Spleen (tissue), 7 donors: ENCODE results near the gene ZDHHC11.
"Not testable (repeated sequence)": the region's sequence is repeated elsewhere in the genome, so short reads cannot be mapped to it uniquely, and the experiment has no call there.

Source experiments
- POLR2A ChIP-seq, 3 donors: fragments of 450-650 bp; IDR thresholded peaks; one replicate each; pipeline ENCODE4 v1.5.1; 2017; ENCODE audit warnings: antibody characterized with exemption in 3 of 3, mild to moderate bottlenecking in 1 of 3
- POLR2AphosphoS5 ChIP-seq, 3 donors: sonication (generic); formaldehyde crosslinking; IDR thresholded peaks; one replicate each; pipeline ENCODE4 v1.5.1; 2017; ENCODE audit warnings: antibody characterized with exemption in 3 of 3
- TF ChIP-seq, protein P1 (sequence below), 11 experiments: fragments of 200-600 bp in 7 of 11; fragments of 450-650 bp in 4 of 11; sonication (generic) in 4 of 11; IDR thresholded peaks in 8 of 11; conservative IDR thresholded peaks in 3 of 11; 1 replicate in 7 of 11; 2 replicates in 4 of 11; pipeline versions ENCODE4 v1.4.0 to v1.8.0; 2016 to 2021; ENCODE audit warnings: antibody characterized with exemption in 11 of 11, inconsistent platforms in 4 of 11, mild to moderate bottlenecking in 1 of 11
- donor health status: DM: no; HTN: no; CAD: no; lungs with moderate emphysema.
- donor health status: DM: no; HTN: no; CAD: no.
- donor health status: DM: no; HTN: no; CAD: no.

DNA sequence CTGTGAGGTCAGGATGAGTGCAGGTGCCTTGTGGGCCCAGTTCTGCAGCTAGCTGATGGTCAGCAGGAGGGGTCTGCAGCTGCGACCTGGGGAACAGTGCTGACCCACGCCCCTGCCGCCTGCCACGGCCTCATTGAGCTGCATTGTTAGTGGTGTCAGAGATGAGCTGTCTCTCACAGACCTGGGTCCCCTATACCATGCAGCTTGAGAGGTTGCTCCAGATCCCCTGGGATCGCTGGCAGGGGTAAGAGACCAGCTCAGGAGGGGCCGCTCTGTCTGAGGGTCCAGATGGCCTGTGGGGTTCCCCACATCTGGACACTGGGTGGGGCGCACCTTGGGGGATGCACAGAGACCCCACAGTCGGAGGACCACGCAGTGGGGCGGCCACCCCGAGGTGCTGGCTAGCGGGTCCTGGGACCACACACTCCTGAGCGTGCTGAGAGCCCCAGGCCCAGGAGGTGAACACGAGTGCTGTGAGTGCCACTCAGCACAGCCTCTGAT lies 13.1 kb downstream of the ZDHHC11 start:
- TF ChIP-seq, protein P1, sequence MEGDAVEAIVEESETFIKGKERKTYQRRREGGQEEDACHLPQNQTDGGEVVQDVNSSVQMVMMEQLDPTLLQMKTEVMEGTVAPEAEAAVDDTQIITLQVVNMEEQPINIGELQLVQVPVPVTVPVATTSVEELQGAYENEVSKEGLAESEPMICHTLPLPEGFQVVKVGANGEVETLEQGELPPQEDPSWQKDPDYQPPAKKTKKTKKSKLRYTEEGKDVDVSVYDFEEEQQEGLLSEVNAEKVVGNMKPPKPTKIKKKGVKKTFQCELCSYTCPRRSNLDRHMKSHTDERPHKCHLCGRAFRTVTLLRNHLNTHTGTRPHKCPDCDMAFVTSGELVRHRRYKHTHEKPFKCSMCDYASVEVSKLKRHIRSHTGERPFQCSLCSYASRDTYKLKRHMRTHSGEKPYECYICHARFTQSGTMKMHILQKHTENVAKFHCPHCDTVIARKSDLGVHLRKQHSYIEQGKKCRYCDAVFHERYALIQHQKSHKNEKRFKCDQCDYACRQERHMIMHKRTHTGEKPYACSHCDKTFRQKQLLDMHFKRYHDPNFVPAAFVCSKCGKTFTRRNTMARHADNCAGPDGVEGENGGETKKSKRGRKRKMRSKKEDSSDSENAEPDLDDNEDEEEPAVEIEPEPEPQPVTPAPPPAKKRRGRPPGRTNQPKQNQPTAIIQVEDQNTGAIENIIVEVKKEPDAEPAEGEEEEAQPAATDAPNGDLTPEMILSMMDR (IDR thresholded peaks at IDR 0.05 in 8 of 11, conservative IDR thresholded peaks at IDR 0.05 in 3 of 11): not testable (repeated sequence)
- TF ChIP-seq POLR2AphosphoS5, POLR2A (IDR thresholded peaks at IDR 0.05): not testable (repeated sequence)
